ENCODE results near the gene MED27. TPM values are rescaled to one million over a fixed set of nuclear protein-coding genes. Genes with fewer than 3 reads are reported as not detected.

MED27 gene
- total RNA-seq, 1 donor: 25.7 TPM

DNA sequence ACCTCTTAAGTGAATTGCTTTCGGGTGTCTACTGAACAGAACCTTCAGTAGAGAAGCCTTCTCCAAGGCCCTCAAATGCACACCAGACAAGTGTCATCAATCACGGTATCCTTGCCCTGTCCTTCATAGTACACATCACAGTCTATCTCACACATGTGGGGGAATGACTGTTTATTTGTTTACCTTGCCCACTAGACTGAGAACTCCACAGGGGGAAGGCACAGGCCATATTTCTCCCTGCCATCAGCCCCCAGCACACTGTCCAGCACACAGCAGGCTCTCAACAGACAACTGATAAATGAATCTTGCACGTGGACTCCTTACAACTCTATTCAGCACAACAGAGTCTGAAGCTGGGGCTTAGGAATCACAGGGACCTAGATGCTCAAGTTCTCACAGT is 128.5 kb downstream of the MED27 start:
- Histone ChIP-seq H3K27me3 (ENCODE audit: insufficient read depth, low read length) (no peaks in the 10 kb centered on the region), H3K79me2 (ENCODE audit: insufficient read depth, low read length) (peaks cover 19% of the 10 kb centered on the region), H4K20me1 (ENCODE audit: insufficient read depth, low read length) (peaks cover 30% of the 10 kb centered on the region), H3K9me3 (ENCODE audit: low read depth, low read length) (no peaks in the 10 kb centered on the region), H2AFZ (ENCODE audit: low read length) (no peak overlapping the region), H3K27ac (ENCODE audit: low read depth, low read length) (no peak overlapping the region), H3K4me1 (ENCODE audit: insufficient read depth, low read length) (peaks cover 10% of the 10 kb centered on the region), H3K4me3 (ENCODE audit: insufficient read depth, low read length) (no peak overlapping the region), H3K4me2 (ENCODE audit: insufficient read depth, low read length) (no peak overlapping the region), H3K36me3 (ENCODE audit: insufficient read depth, low read length) (no peaks in the 10 kb centered on the region)
- no peak for DNase-seq (ENCODE audit: insufficient read length, low spot score, missing footprints)
- TF ChIP-seq, protein P1, sequence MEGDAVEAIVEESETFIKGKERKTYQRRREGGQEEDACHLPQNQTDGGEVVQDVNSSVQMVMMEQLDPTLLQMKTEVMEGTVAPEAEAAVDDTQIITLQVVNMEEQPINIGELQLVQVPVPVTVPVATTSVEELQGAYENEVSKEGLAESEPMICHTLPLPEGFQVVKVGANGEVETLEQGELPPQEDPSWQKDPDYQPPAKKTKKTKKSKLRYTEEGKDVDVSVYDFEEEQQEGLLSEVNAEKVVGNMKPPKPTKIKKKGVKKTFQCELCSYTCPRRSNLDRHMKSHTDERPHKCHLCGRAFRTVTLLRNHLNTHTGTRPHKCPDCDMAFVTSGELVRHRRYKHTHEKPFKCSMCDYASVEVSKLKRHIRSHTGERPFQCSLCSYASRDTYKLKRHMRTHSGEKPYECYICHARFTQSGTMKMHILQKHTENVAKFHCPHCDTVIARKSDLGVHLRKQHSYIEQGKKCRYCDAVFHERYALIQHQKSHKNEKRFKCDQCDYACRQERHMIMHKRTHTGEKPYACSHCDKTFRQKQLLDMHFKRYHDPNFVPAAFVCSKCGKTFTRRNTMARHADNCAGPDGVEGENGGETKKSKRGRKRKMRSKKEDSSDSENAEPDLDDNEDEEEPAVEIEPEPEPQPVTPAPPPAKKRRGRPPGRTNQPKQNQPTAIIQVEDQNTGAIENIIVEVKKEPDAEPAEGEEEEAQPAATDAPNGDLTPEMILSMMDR (IDR thresholded peaks at IDR 0.05; ENCODE audit: extremely low read depth, low read depth, low read length): no peak

DNA sequence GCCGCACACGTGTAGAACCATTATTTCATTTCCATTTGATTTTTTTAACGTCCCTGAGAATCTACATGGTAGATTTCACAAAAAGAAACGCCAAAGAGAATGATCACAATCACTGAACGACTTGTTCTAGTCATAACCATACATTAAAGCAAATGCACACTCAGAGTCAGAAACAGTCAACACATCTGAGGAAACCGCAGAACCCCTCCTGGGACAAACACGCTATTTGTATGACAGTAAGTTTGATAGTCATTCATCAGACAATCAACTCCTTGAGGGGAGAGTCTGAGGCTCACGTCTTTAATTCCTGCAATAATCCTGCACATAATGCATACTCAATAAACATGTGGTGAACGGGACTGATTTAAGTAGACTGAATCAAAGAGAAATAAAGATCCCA is 129.2 kb downstream of the MED27 start:
- TF ChIP-seq, protein P1 (IDR thresholded peaks at IDR 0.05; ENCODE audit: extremely low read depth, low read depth, low read length): no peak
- no peak overlapping the region for H2AFZ ChIP-seq (ENCODE audit: low read length)
- H3K36me3 ChIP-seq (ENCODE audit: insufficient read depth, low read length): no peaks in the 10 kb centered on the region
- no peaks in the 10 kb centered on the region for H3K9me3 ChIP-seq (ENCODE audit: low read depth, low read length)
- H3K27me3 ChIP-seq (ENCODE audit: insufficient read depth, low read length): no peaks in the 10 kb centered on the region
- peaks cover 10% of the 10 kb centered on the region for H3K4me1 ChIP-seq (ENCODE audit: insufficient read depth, low read length)
- peaks cover 19% of the 10 kb centered on the region for H3K79me2 ChIP-seq (ENCODE audit: insufficient read depth, low read length)
- H4K20me1 ChIP-seq (ENCODE audit: insufficient read depth, low read length): peaks cover 31% of the 10 kb centered on the region
- no peak overlapping the region for H3K4me3 ChIP-seq (ENCODE audit: insufficient read depth, low read length)
- H3K4me2 ChIP-seq (ENCODE audit: insufficient read depth, low read length): no peak overlapping the region
- DNase-seq (ENCODE audit: insufficient read length, low spot score, missing footprints): no peak
- H3K27ac ChIP-seq (ENCODE audit: low read depth, low read length): no peak overlapping the region

DNA sequence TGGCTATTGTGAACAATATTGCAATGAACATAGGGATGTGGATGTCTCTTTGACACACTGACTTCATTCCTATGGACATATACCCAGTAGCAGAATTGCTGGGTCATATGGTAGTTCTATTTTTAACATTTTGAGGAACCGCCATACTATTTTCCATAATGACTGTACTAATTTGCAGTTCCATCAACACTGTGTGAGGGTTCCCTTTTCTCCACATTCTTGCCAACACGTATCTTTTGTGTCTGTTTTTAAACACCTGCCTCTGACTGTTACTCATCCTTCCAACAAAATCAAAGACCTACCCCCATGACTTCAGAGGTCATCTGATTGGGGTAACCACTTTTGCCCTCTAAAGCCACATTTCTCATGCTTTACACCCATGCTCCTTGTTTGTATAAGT is 133.5 kb downstream of the MED27 start:
- H3K36me3 ChIP-seq (ENCODE audit: insufficient read depth, low read length): no peaks in the 10 kb centered on the region
- H4K20me1 ChIP-seq (ENCODE audit: insufficient read depth, low read length): peaks cover 17% of the 10 kb centered on the region
- no peak overlapping the region for H3K27ac ChIP-seq (ENCODE audit: low read depth, low read length)
- TF ChIP-seq, protein P1 (IDR thresholded peaks at IDR 0.05; ENCODE audit: extremely low read depth, low read depth, low read length): no peak
- H3K4me1 ChIP-seq (ENCODE audit: insufficient read depth, low read length): no peaks in the 10 kb centered on the region
- no peak overlapping the region for H3K4me3 ChIP-seq (ENCODE audit: insufficient read depth, low read length)
- H2AFZ ChIP-seq (ENCODE audit: low read length): no peak overlapping the region
- H3K79me2 ChIP-seq (ENCODE audit: insufficient read depth, low read length): peaks cover 19% of the 10 kb centered on the region
- DNase-seq (ENCODE audit: insufficient read length, low spot score, missing footprints): no peak
- no peak overlapping the region for H3K4me2 ChIP-seq (ENCODE audit: insufficient read depth, low read length)
- H3K27me3 ChIP-seq (ENCODE audit: insufficient read depth, low read length): no peaks in the 10 kb centered on the region
- H3K9me3 ChIP-seq (ENCODE audit: low read depth, low read length): no peaks in the 10 kb centered on the region

DNA sequence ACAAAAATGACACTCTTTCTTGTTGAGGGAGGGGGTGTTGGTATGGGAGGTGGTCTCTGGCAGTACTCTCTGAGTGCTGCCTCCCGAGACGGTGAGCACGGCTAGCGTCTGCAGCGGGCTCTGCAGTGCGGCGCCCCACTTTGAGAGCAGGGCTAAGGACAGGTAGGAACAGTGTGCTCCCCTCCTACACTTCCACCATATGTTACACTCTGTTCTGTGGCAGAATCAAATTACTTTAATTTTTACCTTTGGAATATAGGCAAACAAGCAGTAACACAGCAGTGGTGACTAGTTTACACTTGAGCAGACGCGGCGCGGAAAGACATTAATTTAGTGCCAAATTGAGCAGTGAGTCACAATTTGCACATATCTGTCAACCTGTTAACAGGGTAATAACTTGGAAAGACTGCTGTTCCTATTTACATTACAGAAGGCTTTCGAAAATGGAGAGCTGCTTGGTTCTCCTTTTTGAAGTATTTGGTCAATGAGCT is 136.3 kb downstream of the MED27 start:
- Histone ChIP-seq H3K36me3 (ENCODE audit: insufficient read depth, low read length) (peaks cover 6% of the 10 kb centered on the region), H4K20me1 (ENCODE audit: insufficient read depth, low read length) (peaks cover 23% of the 10 kb centered on the region), H3K9me3 (ENCODE audit: low read depth, low read length) (no peaks in the 10 kb centered on the region), H3K4me3 (ENCODE audit: insufficient read depth, low read length) (no peak overlapping the region), H2AFZ (ENCODE audit: low read length) (no peak overlapping the region), H3K27me3 (ENCODE audit: insufficient read depth, low read length) (no peaks in the 10 kb centered on the region), H3K4me2 (ENCODE audit: insufficient read depth, low read length) (no peak overlapping the region), H3K27ac (ENCODE audit: low read depth, low read length) (no peak overlapping the region), H3K4me1 (ENCODE audit: insufficient read depth, low read length) (no peaks in the 10 kb centered on the region), H3K79me2 (ENCODE audit: insufficient read depth, low read length) (peaks cover 9% of the 10 kb centered on the region)
- TF ChIP-seq, protein P1 (IDR thresholded peaks at IDR 0.05; ENCODE audit: extremely low read depth, low read depth, low read length): no peak
- DNase-seq (ENCODE audit: insufficient read length, low spot score, missing footprints): no peak
